ENCODE results near the gene VWA8. TPM values are rescaled to one million over a fixed set of nuclear protein-coding genes. Genes with fewer than 3 reads are reported as not detected.
A peak's percentile ranks its signal among the peaks of the same experiment; 100 is the strongest.

Gene VWA8
- total and polyA plus RNA-seq, 4 experiments from 2014 or later, result 3.2 to 23.3 (median 13.5) TPM

DNA sequence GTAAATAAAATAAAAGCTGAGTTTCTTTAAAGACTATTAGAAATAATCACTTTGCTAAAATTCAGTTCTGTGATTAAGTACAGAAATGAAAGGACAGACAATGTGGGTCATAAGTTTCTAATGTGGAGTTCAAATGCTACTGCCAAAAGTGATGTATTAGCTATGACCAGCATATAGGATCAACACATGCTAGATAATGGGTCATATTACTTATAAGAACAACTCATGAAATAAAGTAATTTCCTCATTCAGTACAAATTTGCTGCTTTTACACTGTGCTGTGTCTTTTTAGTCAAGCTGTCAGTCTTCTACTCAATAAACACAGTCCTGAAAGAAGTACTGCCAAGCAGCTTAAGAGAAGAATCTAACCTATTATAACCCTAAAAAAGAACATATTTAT lies 135.2 kb downstream of the VWA8 start:
- no peak overlapping the region for H3K4me3 ChIP-seq (ENCODE audit: low read length in 2 of 2)
- Mint-ChIP-seq H3K9me3 (no peaks in the 10 kb centered on the region), H3K27ac (no peak overlapping the region), H3K4me3 (no peak overlapping the region), H3K27me3 (no peaks in the 10 kb centered on the region), H3K36me3 (peaks cover 38 to 40% of the 10 kb centered on the region in 2 donors), H3K4me1 (no peaks in the 10 kb centered on the region)
- no peak overlapping the region for H3K27ac ChIP-seq (ENCODE audit: low read depth, low read length)
- DNase-seq, result no peak
- H3K36me3 ChIP-seq (ENCODE audit: insufficient read depth, low read length), result no peaks in the 10 kb centered on the region
- intact Hi-C loops (cut with micrococcal nuclease), result no loop called here
- H3K4me1 ChIP-seq (ENCODE audit: insufficient read depth, low read length), result no peaks in the 10 kb centered on the region
- no peaks in the 10 kb centered on the region for H3K9me3 ChIP-seq (ENCODE audit: control insufficient read depth in 1 of 2, low read length in 2 of 2)
- no peaks in the 10 kb centered on the region for H3K27me3 ChIP-seq (ENCODE audit: insufficient read depth, low read length)
- POLR2A ChIA-PET (ENCODE audit: partially characterized antibody), result no interaction called here
- CTCF ChIA-PET (ENCODE audit: partially characterized antibody), result no interaction called here

DNA sequence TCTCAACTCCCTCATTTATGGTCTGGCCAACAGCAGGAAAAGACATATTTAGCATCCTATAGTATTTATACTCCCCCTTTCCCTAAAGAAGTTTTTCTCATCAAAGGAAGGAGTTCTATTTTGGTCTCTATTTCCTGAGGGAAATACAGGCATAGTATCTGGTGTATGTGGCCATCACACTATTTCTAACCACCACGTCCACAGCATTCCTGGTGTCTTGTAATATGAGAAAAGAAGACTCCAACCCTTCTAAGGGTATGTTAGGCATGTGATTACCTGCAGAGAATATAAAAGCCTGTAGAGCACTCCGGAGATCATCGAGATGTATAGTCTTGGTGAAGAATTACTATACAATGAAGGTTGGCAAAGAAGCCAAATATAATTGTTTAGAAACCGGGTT lies 137.4 kb downstream of the VWA8 start:
- intact Hi-C loops (cut with micrococcal nuclease), result no loop called here
- DNase-seq, result no peak
- Histone ChIP-seq H3K27me3 (ENCODE audit: insufficient read depth, low read length) (no peaks in the 10 kb centered on the region), H3K4me1 (ENCODE audit: insufficient read depth, low read length) (no peaks in the 10 kb centered on the region), H3K27ac (ENCODE audit: low read depth, low read length) (no peak overlapping the region), H3K36me3 (ENCODE audit: insufficient read depth, low read length) (peaks cover 5% of the 10 kb centered on the region), H3K9me3 (ENCODE audit: control insufficient read depth in 1 of 2, low read length in 2 of 2) (no peaks in the 10 kb centered on the region), H3K4me3 (ENCODE audit: low read length in 2 of 2) (no peak overlapping the region)
- H3K27ac Mint-ChIP-seq, result no peak overlapping the region
- no peak overlapping the region for H3K4me3 Mint-ChIP-seq
- H3K4me1 Mint-ChIP-seq, result peaks cover 0 to 2% (median 0%) of the 10 kb centered on the region in 4 donors
- no peaks in the 10 kb centered on the region for H3K27me3 Mint-ChIP-seq
- peaks cover 23 to 39% of the 10 kb centered on the region in 2 donors for H3K36me3 Mint-ChIP-seq
- POLR2A ChIA-PET (ENCODE audit: partially characterized antibody), result no interaction called here
- no peaks in the 10 kb centered on the region for H3K9me3 Mint-ChIP-seq
- CTCF ChIA-PET (ENCODE audit: partially characterized antibody), result no interaction called here

DNA sequence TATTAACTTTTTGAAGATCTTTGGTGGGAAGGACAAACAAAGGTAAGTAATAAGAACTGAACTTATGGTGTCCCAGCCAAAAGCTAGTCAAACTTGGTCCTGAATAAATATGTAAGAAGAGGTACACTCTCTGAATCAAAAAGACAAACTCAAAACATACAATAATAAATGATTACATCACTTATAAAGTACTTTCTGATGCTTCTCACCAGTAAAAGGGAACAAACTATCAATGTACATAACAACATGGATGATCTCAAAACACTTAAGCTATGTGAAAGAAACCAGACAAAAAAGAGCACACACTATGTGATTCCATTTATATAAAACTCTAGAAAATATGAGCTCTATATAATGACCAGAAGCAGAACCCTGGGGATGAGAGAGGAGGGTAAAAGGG lies 138.3 kb downstream of the VWA8 start:
- ChIA-PET CTCF (ENCODE audit: partially characterized antibody) (interaction anchor here (0.9 kb wide), 1 partner anchor 11 kb away, joined by 3 read pairs; no protein-coding TSS in a partner anchor), POLR2A (ENCODE audit: partially characterized antibody) (no interaction called here)
- Histone ChIP-seq H3K4me1 (ENCODE audit: insufficient read depth, low read length) (no peaks in the 10 kb centered on the region), H3K27me3 (ENCODE audit: insufficient read depth, low read length) (no peaks in the 10 kb centered on the region), H3K9me3 (ENCODE audit: control insufficient read depth in 1 of 2, low read length in 2 of 2) (no peaks in the 10 kb centered on the region), H3K27ac (ENCODE audit: low read depth, low read length) (no peak overlapping the region), H3K36me3 (ENCODE audit: insufficient read depth, low read length) (peaks cover 5% of the 10 kb centered on the region), H3K4me3 (ENCODE audit: low read length in 2 of 2) (no peak overlapping the region)
- intact Hi-C loops (cut with micrococcal nuclease), result no loop called here
- Mint-ChIP-seq H3K4me1 (peaks cover 0 to 2% (median 0%) of the 10 kb centered on the region in 4 donors), H3K27me3 (no peaks in the 10 kb centered on the region), H3K27ac (peak overlapping the region in 1 of 7 donors; percentile 48), H3K36me3 (peaks cover 26 to 42% of the 10 kb centered on the region in 2 donors), H3K9me3 (no peaks in the 10 kb centered on the region), H3K4me3 (no peak overlapping the region)
- DNase-seq, result no peak

DNA sequence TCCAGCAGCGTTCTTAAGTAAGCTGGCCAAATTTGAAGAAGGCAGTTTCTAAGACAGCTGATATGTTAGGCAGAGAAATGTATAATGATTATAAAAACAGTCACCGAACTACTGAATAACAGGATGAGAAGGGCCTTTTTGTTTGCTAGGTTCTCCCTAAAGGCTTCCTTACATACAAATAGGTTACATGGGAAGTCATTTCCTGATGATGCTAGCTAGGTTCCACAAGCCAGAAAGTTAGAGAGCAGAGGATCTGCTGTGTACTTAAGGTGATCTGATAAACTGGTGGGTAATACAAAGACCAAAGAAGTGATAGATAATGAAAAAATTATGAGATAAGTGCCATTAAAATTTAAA lies 139.7 kb downstream of the VWA8 start:
- Histone ChIP-seq H3K9me3 (ENCODE audit: control insufficient read depth in 1 of 2, low read length in 2 of 2) (no peaks in the 10 kb centered on the region), H3K27ac (ENCODE audit: low read depth, low read length) (no peak overlapping the region), H3K27me3 (ENCODE audit: insufficient read depth, low read length) (no peaks in the 10 kb centered on the region), H3K4me3 (ENCODE audit: low read length in 2 of 2) (no peak overlapping the region), H3K4me1 (ENCODE audit: insufficient read depth, low read length) (no peaks in the 10 kb centered on the region), H3K36me3 (ENCODE audit: insufficient read depth, low read length) (peaks cover 9% of the 10 kb centered on the region)
- intact Hi-C loops (cut with micrococcal nuclease), result no loop called here
- H3K27ac Mint-ChIP-seq, result no peak overlapping the region
- POLR2A ChIA-PET (ENCODE audit: partially characterized antibody), result no interaction called here
- no peak overlapping the region for H3K4me3 Mint-ChIP-seq
- H3K27me3 Mint-ChIP-seq, result no peaks in the 10 kb centered on the region
- no peak for DNase-seq
- peaks cover 32 to 45% of the 10 kb centered on the region in 2 donors for H3K36me3 Mint-ChIP-seq
- peaks cover 0 to 2% (median 0%) of the 10 kb centered on the region in 4 donors for H3K4me1 Mint-ChIP-seq
- CTCF ChIA-PET (ENCODE audit: partially characterized antibody), result interaction anchor here (1.0 kb wide), 1 partner anchor 16 kb away, joined by 3 read pairs; no protein-coding TSS in a partner anchor
- peaks cover 0 to 1% (median 0%) of the 10 kb centered on the region in 8 donors for H3K9me3 Mint-ChIP-seq

DNA sequence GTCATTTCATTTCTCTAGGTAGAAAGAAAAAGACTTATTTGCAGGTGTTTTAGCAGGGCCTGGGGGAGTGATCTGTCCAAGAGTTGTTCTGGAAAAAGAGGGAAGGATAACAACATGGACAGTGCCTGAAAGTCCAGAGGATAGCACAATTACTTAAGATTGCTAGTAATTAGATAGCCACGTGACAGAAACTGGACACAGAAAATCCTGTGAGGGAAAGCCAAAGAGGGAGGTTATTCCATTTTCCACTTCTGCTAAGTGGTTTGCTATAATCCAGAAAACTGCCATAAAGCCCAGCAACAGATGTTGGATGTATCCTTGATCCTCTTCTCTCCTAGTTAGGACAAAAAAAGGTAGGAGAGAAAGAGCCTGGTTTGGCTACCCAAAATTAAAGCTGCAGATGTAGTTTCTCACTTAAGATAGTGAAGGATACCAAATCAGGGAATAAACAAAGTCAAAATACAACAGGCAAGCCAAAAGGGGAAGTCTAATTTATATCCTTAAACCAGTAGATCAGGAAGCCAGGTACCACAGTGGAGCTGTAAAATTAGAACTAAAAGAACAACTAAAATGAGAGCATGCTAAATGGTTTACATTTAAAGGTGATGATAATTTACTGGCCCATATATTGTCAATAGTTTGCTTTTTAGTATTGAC lies 140.2 kb downstream of the VWA8 start:
- Mint-ChIP-seq H3K9me3 (peaks cover 0 to 2% (median 0%) of the 10 kb centered on the region in 8 donors), H3K36me3 (peaks cover 34 to 49% of the 10 kb centered on the region in 2 donors), H3K4me1 (peaks cover 0 to 2% (median 0%) of the 10 kb centered on the region in 4 donors), H3K27ac (no peak overlapping the region), H3K4me3 (no peak overlapping the region), H3K27me3 (no peaks in the 10 kb centered on the region)
- Histone ChIP-seq H3K4me1 (ENCODE audit: insufficient read depth, low read length) (no peaks in the 10 kb centered on the region), H3K9me3 (ENCODE audit: control insufficient read depth in 1 of 2, low read length in 2 of 2) (no peaks in the 10 kb centered on the region), H3K4me3 (ENCODE audit: low read length in 2 of 2) (no peak overlapping the region), H3K27me3 (ENCODE audit: insufficient read depth, low read length) (no peaks in the 10 kb centered on the region), H3K36me3 (ENCODE audit: insufficient read depth, low read length) (peaks cover 11% of the 10 kb centered on the region), H3K27ac (ENCODE audit: low read depth, low read length) (no peak overlapping the region)
- POLR2A ChIA-PET (ENCODE audit: partially characterized antibody), result no interaction called here
- intact Hi-C loops (cut with micrococcal nuclease), result no loop called here
- no peak for DNase-seq
- CTCF ChIA-PET (ENCODE audit: partially characterized antibody), result interaction anchor here (1.0 kb wide), 1 partner anchor 16 kb away, joined by 3 read pairs; no protein-coding TSS in a partner anchor

DNA sequence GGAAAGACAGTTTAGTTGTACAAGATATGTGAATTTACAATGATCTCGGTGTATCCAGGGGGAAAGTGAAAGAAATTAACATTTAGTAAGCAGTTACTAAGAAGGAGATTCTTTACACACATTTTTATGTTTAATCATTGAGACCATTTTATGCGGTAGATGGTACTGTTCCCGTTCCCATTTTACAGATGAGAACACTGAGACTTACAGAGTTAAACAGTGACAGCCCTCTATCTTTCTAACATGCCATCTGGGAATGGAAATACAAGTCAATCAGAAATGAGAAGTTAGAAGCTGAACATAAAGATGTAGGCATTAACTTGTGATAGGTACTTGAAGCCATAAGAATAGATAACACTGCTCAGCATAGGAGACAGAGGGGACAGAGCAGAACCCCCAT lies 144.9 kb downstream of the VWA8 start:
- intact Hi-C loops (cut with micrococcal nuclease), result no loop called here
- H3K4me1 ChIP-seq (ENCODE audit: insufficient read depth, low read length), result peaks cover 16% of the 10 kb centered on the region
- H3K36me3 ChIP-seq (ENCODE audit: insufficient read depth, low read length), result peaks cover 11% of the 10 kb centered on the region
- DNase-seq, result no peak
- Mint-ChIP-seq H3K27me3 (no peaks in the 10 kb centered on the region), H3K36me3 (peaks cover 39 to 44% of the 10 kb centered on the region in 2 donors), H3K27ac (no peak overlapping the region), H3K9me3 (peaks cover 0 to 2% (median 0%) of the 10 kb centered on the region in 8 donors), H3K4me1 (peaks cover 12 to 17% (median 14%) of the 10 kb centered on the region in 4 donors), H3K4me3 (no peak overlapping the region)
- no peak overlapping the region for H3K4me3 ChIP-seq (ENCODE audit: low read length in 2 of 2)
- ChIA-PET CTCF (ENCODE audit: partially characterized antibody) (no interaction called here), POLR2A (ENCODE audit: partially characterized antibody) (no interaction called here)
- H3K27me3 ChIP-seq (ENCODE audit: insufficient read depth, low read length), result no peaks in the 10 kb centered on the region
- no peaks in the 10 kb centered on the region for H3K9me3 ChIP-seq (ENCODE audit: control insufficient read depth in 1 of 2, low read length in 2 of 2)
- no peak overlapping the region for H3K27ac ChIP-seq (ENCODE audit: low read depth, low read length)

DNA sequence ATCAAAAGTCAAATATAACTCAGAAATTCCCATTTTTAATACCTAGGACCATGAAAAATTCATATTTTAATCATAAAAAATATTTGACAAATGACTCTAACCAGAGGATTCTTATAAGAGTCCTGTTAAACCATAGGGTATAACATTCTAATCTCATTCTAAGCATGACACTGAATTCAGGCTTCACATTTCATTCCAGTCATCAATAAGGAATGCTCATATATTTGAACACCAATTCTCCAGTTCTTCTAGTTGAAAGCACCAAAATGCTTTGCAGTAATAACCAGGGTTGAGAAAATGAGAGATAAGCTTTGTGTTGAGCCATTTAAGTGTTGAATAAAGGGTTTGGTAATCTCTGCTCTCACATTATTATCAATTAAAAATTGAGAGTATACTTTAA lies 147.5 kb downstream of the VWA8 start:
- Histone ChIP-seq H3K4me1 (ENCODE audit: insufficient read depth, low read length) (peaks cover 16% of the 10 kb centered on the region), H3K9me3 (ENCODE audit: control insufficient read depth in 1 of 2, low read length in 2 of 2) (no peaks in the 10 kb centered on the region), H3K4me3 (ENCODE audit: low read length in 2 of 2) (no peak overlapping the region), H3K27me3 (ENCODE audit: insufficient read depth, low read length) (no peaks in the 10 kb centered on the region), H3K36me3 (ENCODE audit: insufficient read depth, low read length) (peaks cover 6% of the 10 kb centered on the region), H3K27ac (ENCODE audit: low read depth, low read length) (no peak overlapping the region)
- Mint-ChIP-seq H3K36me3 (peaks cover 47 to 59% of the 10 kb centered on the region in 2 donors), H3K4me3 (no peak overlapping the region), H3K9me3 (peaks cover 0 to 2% (median 0%) of the 10 kb centered on the region in 8 donors), H3K27me3 (no peaks in the 10 kb centered on the region), H3K4me1 (peaks cover 11 to 21% (median 14%) of the 10 kb centered on the region in 4 donors), H3K27ac (peak overlapping the region in 1 of 7 donors; percentile 80)
- CTCF ChIA-PET (ENCODE audit: partially characterized antibody), result no interaction called here
- intact Hi-C loops (cut with micrococcal nuclease), result no loop called here
- POLR2A ChIA-PET (ENCODE audit: partially characterized antibody), result no interaction called here
- no peak for DNase-seq
